ENCODE results near the gene NR6A1. TPM values are rescaled to one million over a fixed set of nuclear protein-coding genes. Genes with fewer than 3 reads are reported as not detected.

Gene NR6A1
- total RNA-seq, 1 experiment from 2014 or later: 99.3 TPM

DNA sequence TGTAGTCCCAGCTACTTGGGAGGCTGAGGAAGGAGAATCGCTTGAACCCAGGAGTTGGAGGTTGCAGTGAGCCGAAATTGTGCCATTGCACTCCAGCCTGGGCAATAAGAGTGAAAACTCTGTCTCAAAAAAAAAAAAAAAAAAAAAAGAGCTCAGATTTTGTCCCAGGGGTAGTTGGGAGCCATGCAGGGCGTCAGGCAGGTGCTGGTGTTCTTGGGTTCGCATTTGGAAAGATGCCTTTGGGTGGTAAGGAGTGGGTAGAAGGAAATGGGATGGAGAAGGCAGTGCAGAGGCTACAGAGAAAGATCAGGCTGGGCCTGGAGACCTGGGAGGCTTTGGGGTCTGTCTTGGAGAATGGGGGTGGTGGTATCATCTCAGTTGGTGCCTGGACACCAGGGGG, 297.0 kb downstream of the NR6A1 start:
- TF ChIP-seq, protein P1, sequence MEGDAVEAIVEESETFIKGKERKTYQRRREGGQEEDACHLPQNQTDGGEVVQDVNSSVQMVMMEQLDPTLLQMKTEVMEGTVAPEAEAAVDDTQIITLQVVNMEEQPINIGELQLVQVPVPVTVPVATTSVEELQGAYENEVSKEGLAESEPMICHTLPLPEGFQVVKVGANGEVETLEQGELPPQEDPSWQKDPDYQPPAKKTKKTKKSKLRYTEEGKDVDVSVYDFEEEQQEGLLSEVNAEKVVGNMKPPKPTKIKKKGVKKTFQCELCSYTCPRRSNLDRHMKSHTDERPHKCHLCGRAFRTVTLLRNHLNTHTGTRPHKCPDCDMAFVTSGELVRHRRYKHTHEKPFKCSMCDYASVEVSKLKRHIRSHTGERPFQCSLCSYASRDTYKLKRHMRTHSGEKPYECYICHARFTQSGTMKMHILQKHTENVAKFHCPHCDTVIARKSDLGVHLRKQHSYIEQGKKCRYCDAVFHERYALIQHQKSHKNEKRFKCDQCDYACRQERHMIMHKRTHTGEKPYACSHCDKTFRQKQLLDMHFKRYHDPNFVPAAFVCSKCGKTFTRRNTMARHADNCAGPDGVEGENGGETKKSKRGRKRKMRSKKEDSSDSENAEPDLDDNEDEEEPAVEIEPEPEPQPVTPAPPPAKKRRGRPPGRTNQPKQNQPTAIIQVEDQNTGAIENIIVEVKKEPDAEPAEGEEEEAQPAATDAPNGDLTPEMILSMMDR (conservative IDR thresholded peaks at IDR 0.05): no peak
- no peaks in the 10 kb centered on the region for H3K9me3 Mint-ChIP-seq
- no peak overlapping the region for H3K4me2 ChIP-seq (ENCODE audit: insufficient read depth, insufficient read length, low read length)
- H2BK5ac ChIP-seq (ENCODE audit: insufficient read length, low read length): no peak overlapping the region
- H3K14ac ChIP-seq (ENCODE audit: insufficient read depth, low read length): no peak overlapping the region; the same call in 1 of the 2 replicates
- no peaks in the 10 kb centered on the region for H3K79me1 ChIP-seq (ENCODE audit: insufficient read depth, low read depth, low read length, poor library complexity, severe bottlenecking)
- H4K5ac ChIP-seq (ENCODE audit: insufficient read length, low read depth, low read length): no peak overlapping the region
- H3K56ac ChIP-seq (ENCODE audit: insufficient read length, low read depth, low read length): no peak overlapping the region
- no peak for DNase-seq
- no peak overlapping the region for H2AFZ ChIP-seq (ENCODE audit: low read length)
- H3K79me2 ChIP-seq (ENCODE audit: insufficient read depth, low read length): no peaks in the 10 kb centered on the region
- no peak overlapping the region for H3T11ph ChIP-seq (ENCODE audit: low read length)
- no peak overlapping the region for H3K27ac ChIP-seq (ENCODE audit: insufficient read length, low read depth, low read length)
- no peak overlapping the region for H3K27ac Mint-ChIP-seq
- no peak overlapping the region for H4K8ac ChIP-seq (replicated peaks; ENCODE audit: insufficient read length, low read depth, low read length)
- peaks cover 35% of the 10 kb centered on the region for H3K27me3 Mint-ChIP-seq (ENCODE audit: low read depth)
- no peak overlapping the region for H3K9ac ChIP-seq (ENCODE audit: extremely low read depth, insufficient read length, low read length)
- no peaks in the 10 kb centered on the region for H3K36me3 Mint-ChIP-seq (ENCODE audit: insufficient read depth in 1 of 3, low read depth in 3 of 3)
- H2AK5ac ChIP-seq (ENCODE audit: insufficient read length, low read length): no peak overlapping the region
- no peaks in the 10 kb centered on the region; the same call in 1 of the 2 replicates for H3K27me3 ChIP-seq (ENCODE audit: insufficient read depth, low read length)
- H3K18ac ChIP-seq (ENCODE audit: insufficient read length, low read depth, low read length): no peak overlapping the region
- no peaks in the 10 kb centered on the region for H3K23me2 ChIP-seq (ENCODE audit: insufficient read length, low read depth, low read length, poor library complexity, severe bottlenecking)
- H2BK120ac ChIP-seq (ENCODE audit: low read depth, low read length, poor library complexity, severe bottlenecking): no peak overlapping the region
- WGBS (ENCODE audit: extremely low coverage, insufficient read length, low lambda C conversion rate): no CpG with 5 or more reads among the region's 4 CpGs
- H3K4me1 Mint-ChIP-seq: peaks cover 5 to 25% of the 10 kb centered on the region in 2 experiments
- no peak overlapping the region for H3K4me3 Mint-ChIP-seq
- H3K23ac ChIP-seq (ENCODE audit: insufficient read length, low read depth, low read length): no peak overlapping the region
- no peak overlapping the region for H2BK15ac ChIP-seq (ENCODE audit: low read depth, low read length)
- no peaks in the 10 kb centered on the region for H3K4me1 ChIP-seq (ENCODE audit: insufficient read depth, low read length)
- no peak overlapping the region for H4K91ac ChIP-seq (ENCODE audit: insufficient read length, low read depth, low read length)
- H2BK20ac ChIP-seq (ENCODE audit: low read depth, low read length, poor library complexity, severe bottlenecking): no peak overlapping the region
- H3K9me3 ChIP-seq (ENCODE audit: control insufficient read depth, low read depth, low read length): no peaks in the 10 kb centered on the region
- H4K20me1 ChIP-seq (ENCODE audit: control insufficient read depth, insufficient read depth, insufficient read length): no peaks in the 10 kb centered on the region
- no peak overlapping the region for H3K4ac ChIP-seq (ENCODE audit: low read depth, low read length)
- H2BK12ac ChIP-seq (ENCODE audit: insufficient read length, low read depth, low read length): no peak overlapping the region

Measured in H9 (cell line).